ENCODE results near the gene SLC8A1. TPM values are rescaled to one million over a fixed set of nuclear protein-coding genes. Genes with fewer than 3 reads are reported as not detected.

Gene SLC8A1
- total RNA-seq, 1 experiment from 2014 or later: not detected

DNA sequence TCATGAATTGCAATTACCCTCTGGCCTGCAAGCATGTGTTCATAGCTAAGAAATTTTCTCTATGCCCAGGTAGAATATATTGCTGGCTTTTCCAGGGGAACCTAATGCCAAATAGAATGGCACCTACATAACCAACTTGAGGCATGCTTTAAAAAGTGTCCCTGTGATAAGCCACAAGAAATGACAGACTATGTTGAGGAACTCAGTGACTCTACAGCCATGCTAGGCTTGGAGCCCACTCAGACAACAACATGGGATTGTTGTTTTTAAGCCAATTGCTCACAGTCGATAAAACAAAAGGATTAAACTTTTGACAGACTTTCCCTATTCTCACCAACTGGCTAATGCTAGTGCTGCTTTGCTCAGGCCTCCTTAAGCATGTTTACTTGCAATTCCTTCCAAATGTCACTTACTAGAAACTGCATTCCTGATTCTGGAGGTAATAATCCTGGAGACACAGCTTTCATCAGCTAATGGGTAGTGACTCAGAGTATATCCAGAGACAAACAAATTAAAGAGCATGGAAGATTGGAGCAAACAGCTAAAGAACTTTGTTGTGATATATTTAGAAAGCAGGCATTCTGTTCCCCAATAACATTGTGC, 249.0 kb downstream of the SLC8A1 start:
- POLR2A ChIA-PET (ENCODE audit: low non-redundant PET): no interaction called here
- DNase-seq (ENCODE audit: low spot score): no peak
- BruUV-seq (replicated peaks): no TSS peak
- Histone ChIP-seq H3K27me3 (replicated peaks; ENCODE audit: insufficient read depth, low read depth, low read length, poor library complexity) (no peaks in the 10 kb centered on the region), H3K4me1 (ENCODE audit: insufficient read depth, low read length, poor library complexity, severe bottlenecking) (no peaks in the 10 kb centered on the region), H3K36me3 (ENCODE audit: insufficient read depth, low read length, poor library complexity, severe bottlenecking) (no peaks in the 10 kb centered on the region), H3K27ac (ENCODE audit: low read depth, low read length, poor library complexity, severe bottlenecking) (no peak overlapping the region), H3K4me3 (ENCODE audit: low read depth, low read length, poor library complexity, severe bottlenecking) (no peak overlapping the region), H3K9me3 (ENCODE audit: low read depth, low read length, poor library complexity, severe bottlenecking) (no peaks in the 10 kb centered on the region)
- CTCF ChIA-PET: no interaction called here
- intact Hi-C loops (cut with micrococcal nuclease; ENCODE audit: unreplicated experiment): no loop called here
- TF ChIP-seq, protein P1, sequence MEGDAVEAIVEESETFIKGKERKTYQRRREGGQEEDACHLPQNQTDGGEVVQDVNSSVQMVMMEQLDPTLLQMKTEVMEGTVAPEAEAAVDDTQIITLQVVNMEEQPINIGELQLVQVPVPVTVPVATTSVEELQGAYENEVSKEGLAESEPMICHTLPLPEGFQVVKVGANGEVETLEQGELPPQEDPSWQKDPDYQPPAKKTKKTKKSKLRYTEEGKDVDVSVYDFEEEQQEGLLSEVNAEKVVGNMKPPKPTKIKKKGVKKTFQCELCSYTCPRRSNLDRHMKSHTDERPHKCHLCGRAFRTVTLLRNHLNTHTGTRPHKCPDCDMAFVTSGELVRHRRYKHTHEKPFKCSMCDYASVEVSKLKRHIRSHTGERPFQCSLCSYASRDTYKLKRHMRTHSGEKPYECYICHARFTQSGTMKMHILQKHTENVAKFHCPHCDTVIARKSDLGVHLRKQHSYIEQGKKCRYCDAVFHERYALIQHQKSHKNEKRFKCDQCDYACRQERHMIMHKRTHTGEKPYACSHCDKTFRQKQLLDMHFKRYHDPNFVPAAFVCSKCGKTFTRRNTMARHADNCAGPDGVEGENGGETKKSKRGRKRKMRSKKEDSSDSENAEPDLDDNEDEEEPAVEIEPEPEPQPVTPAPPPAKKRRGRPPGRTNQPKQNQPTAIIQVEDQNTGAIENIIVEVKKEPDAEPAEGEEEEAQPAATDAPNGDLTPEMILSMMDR (conservative IDR thresholded peaks at IDR 0.05; ENCODE audit: low read depth, low read length): no peak
- no peak for TF ChIP-seq EZH2 (IDR thresholded peaks at IDR 0.05; ENCODE audit: borderline replicate concordance, low read depth, low read length, poor library complexity, severe bottlenecking)

DNA sequence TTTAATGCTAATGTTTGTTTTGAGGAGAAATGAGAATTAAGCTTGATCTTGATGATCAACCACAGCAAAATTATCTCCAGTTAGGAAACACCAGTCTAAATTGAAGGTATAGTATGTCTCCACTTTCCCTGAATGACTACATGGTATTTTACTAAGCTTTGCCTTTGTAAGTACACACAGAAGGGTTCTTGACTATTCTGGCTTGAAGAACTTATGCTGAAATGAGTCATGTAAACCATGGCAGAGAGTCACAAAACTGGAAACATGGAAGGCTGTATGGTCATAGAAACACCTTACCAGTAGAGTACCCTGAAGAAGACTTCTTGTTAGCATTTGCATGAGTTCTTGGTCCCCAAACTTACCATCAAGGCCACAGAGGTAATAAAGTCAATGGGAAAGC, 250.5 kb downstream of the SLC8A1 start:
- no peaks in the 10 kb centered on the region for H3K36me3 ChIP-seq (ENCODE audit: insufficient read depth, low read length, poor library complexity, severe bottlenecking)
- no peaks in the 10 kb centered on the region for H3K9me3 ChIP-seq (ENCODE audit: low read depth, low read length, poor library complexity, severe bottlenecking)
- H3K27ac ChIP-seq (ENCODE audit: low read depth, low read length, poor library complexity, severe bottlenecking): no peak overlapping the region
- H3K4me1 ChIP-seq (ENCODE audit: insufficient read depth, low read length, poor library complexity, severe bottlenecking): no peaks in the 10 kb centered on the region
- no peaks in the 10 kb centered on the region for H3K27me3 ChIP-seq (replicated peaks; ENCODE audit: insufficient read depth, low read depth, low read length, poor library complexity)
- BruUV-seq (replicated peaks): no TSS peak
- ChIA-PET POLR2A (ENCODE audit: low non-redundant PET) (no interaction called here), CTCF (no interaction called here)
- H3K4me3 ChIP-seq (ENCODE audit: low read depth, low read length, poor library complexity, severe bottlenecking): no peak overlapping the region
- TF ChIP-seq, protein P1 (conservative IDR thresholded peaks at IDR 0.05; ENCODE audit: low read depth, low read length): no peak
- TF ChIP-seq EZH2 (IDR thresholded peaks at IDR 0.05; ENCODE audit: borderline replicate concordance, low read depth, low read length, poor library complexity, severe bottlenecking): no peak
- DNase-seq (ENCODE audit: low spot score): no peak
- intact Hi-C loops (cut with micrococcal nuclease; ENCODE audit: unreplicated experiment): no loop called here

DNA sequence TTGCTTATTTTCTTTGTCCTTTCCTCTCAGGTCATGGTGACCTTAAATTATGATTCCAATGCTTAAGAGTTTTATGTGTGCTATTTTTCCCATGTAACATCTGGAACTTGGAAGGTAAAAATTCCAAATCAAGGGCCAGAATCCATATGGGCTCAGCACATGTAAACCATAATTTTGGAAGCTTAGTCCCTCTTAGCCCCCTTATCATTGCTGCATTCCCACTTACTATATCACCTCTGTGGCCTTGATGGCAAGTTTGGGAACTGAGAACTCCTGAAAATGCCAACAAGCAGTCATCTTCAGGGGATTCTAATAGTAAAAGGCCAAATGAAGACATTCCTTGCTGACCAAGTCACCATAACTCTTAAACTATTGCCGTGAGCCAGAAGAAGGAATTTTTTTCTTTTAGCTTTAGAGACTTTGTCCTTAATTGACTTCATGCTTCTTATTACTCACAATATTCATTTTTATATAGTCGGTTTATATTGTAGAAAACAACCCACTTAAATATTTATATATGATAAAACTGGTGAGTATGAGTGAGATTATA, 251.4 kb downstream of the SLC8A1 start:
- Histone ChIP-seq H3K4me1 (ENCODE audit: insufficient read depth, low read length, poor library complexity, severe bottlenecking) (no peaks in the 10 kb centered on the region), H3K36me3 (ENCODE audit: insufficient read depth, low read length, poor library complexity, severe bottlenecking) (no peaks in the 10 kb centered on the region), H3K27me3 (replicated peaks; ENCODE audit: insufficient read depth, low read depth, low read length, poor library complexity) (peaks cover 6% of the 10 kb centered on the region), H3K9me3 (ENCODE audit: low read depth, low read length, poor library complexity, severe bottlenecking) (no peaks in the 10 kb centered on the region), H3K4me3 (ENCODE audit: low read depth, low read length, poor library complexity, severe bottlenecking) (no peak overlapping the region), H3K27ac (ENCODE audit: low read depth, low read length, poor library complexity, severe bottlenecking) (no peak overlapping the region)
- no peak for DNase-seq (ENCODE audit: low spot score)
- intact Hi-C loops (cut with micrococcal nuclease; ENCODE audit: unreplicated experiment): no loop called here
- POLR2A ChIA-PET (ENCODE audit: low non-redundant PET): no interaction called here
- CTCF ChIA-PET: no interaction called here
- TF ChIP-seq, protein P1 (conservative IDR thresholded peaks at IDR 0.05; ENCODE audit: low read depth, low read length): no peak
- TF ChIP-seq EZH2 (IDR thresholded peaks at IDR 0.05; ENCODE audit: borderline replicate concordance, low read depth, low read length, poor library complexity, severe bottlenecking): no peak
- no TSS peak for BruUV-seq (replicated peaks)
